HCT116 (cell line): ENCODE measurements around the gene SLC4A5. TPM values are rescaled to one million over a fixed set of nuclear protein-coding genes. Genes with fewer than 3 reads are reported as not detected.

Source experiments
- ATAC-seq: fragments of 200-7000 bp; cut with Tn5 transposase; 2 replicates; pipeline ENCODE4 v1.9.1; 2020; ENCODE audit warnings: mild to moderate bottlenecking, moderate library complexity
- BruUV-seq: library from RNA; stranded (reverse); fragments of 400-500 nt; replicated peaks from 2 replicates; lab custom pipeline; 2021; lab: Mats Ljungman, UMichigan
- CTCF ChIA-PET: fragments of 300-600 bp; sonication (Branson Sonifier 250); formaldehyde crosslinking; loops from one replicate; lab custom pipeline; 2021; ENCODE audit warnings: antibody characterized with exemption; lab: Charles Lee
- POLR2A ChIA-PET: fragments of 300-600, 350-600 bp; sonication (Branson Sonifier 250); formaldehyde crosslinking; loops from one replicate; lab custom pipeline; 2021; ENCODE audit warnings: antibody characterized with exemption; lab: Charles Lee
- RAD21 ChIA-PET, 2 experiments: fragments of 300-600 bp; sonication (Branson Sonifier 250); formaldehyde crosslinking; loops; one replicate each; lab custom pipeline; 2023; ENCODE audit warnings: low total read pairs in 2 of 2; ENCODE audit not compliant: uncharacterized antibody in 2 of 2, unreplicated experiment in 2 of 2, low non-redundant PET in 1 of 2; lab: Charles Lee
- DNase-seq: peaks from one replicate; pipeline ENCODE4 v3.0.0-alpha.2; 2010; ENCODE audit warnings: low read depth, low spot score
- H2AFZ ChIP-seq: fragments of 200-600 bp; shearing (Covaris generic), sonication (generic); 2 replicates; pipeline ENCODE4 v1.6.1; 2017; ENCODE audit warnings: low read depth, mixed run types, mixed read lengths, antibody characterized with exemption, low read length; ENCODE audit not compliant: poor library complexity, severe bottlenecking
- H3K27ac ChIP-seq: 2 replicates; pipeline ENCODE4 v1.5.1; 2012; ENCODE audit warnings: low read depth, low read length
- H3K27me3 ChIP-seq: fragments of 200-600 bp; sonication (generic); 2 replicates; pipeline ENCODE4 v1.6.1; 2016; ENCODE audit warnings: mixed run types, low read length, mixed read lengths; ENCODE audit not compliant: insufficient read depth
- H3K36me3 ChIP-seq, 2 experiments: fragments of 200-500 bp in 1 of 2; fragments of 200-600 bp in 1 of 2; sonication (Bioruptor generic) in 1 of 2; sonication (generic) in 1 of 2; 2 replicates each; pipeline versions ENCODE4 v1.5.1 to v1.6.1; 2014 to 2016; ENCODE audit warnings: low read length in 2 of 2, inconsistent platforms in 1 of 2, mixed read lengths in 1 of 2, mixed run types in 1 of 2; ENCODE audit not compliant: insufficient read depth in 2 of 2, control insufficient read depth in 1 of 2
- H3K4me1 ChIP-seq, 2 experiments: fragments of 200-600 bp in 1 of 2; sonication (generic) in 1 of 2; 2 replicates each; pipeline versions ENCODE4 v1.5.1 to v1.6.1; 2012 to 2017; ENCODE audit warnings: low read length in 2 of 2, inconsistent platforms in 1 of 2, mild to moderate bottlenecking in 1 of 2, mixed read lengths in 1 of 2, mixed run types in 1 of 2, moderate library complexity in 1 of 2; ENCODE audit not compliant: insufficient read depth in 2 of 2, control insufficient read depth in 1 of 2
- H3K4me2 ChIP-seq: fragments of 200-600 bp; sonication (generic); 2 replicates; pipeline ENCODE4 v1.6.1; 2017; ENCODE audit warnings: mixed run types, low read length, mixed read lengths
- H3K4me3 ChIP-seq, 2 experiments: fragments of 200-600 bp in 1 of 2; sonication (generic) in 1 of 2; replicated peaks in 1 of 2; 2 replicates each; pipeline ENCODE4 v1.5.1; 2011 to 2016; ENCODE audit warnings: low read length in 2 of 2, control low read depth in 1 of 2, low read depth in 1 of 2, mild to moderate bottlenecking in 1 of 2, mixed read lengths in 1 of 2, mixed run types in 1 of 2
- H3K79me2 ChIP-seq: fragments of 200-600 bp; sonication (generic); 2 replicates; pipeline ENCODE4 v1.6.1; 2017; ENCODE audit warnings: mild to moderate bottlenecking, mixed run types, low read length, moderate library complexity, mixed read lengths; ENCODE audit not compliant: insufficient read depth
- H3K9ac ChIP-seq: fragments of 200-600 bp; sonication (generic); 2 replicates; pipeline ENCODE4 v1.6.1; 2016; ENCODE audit warnings: low read length, mixed read lengths
- H3K9me2 ChIP-seq: fragments of 200-600 bp; sonication (generic), shearing (Covaris generic); 2 replicates; pipeline ENCODE4 v1.6.1; 2017; ENCODE audit warnings: mixed run types, mild to moderate bottlenecking, moderate library complexity; ENCODE audit not compliant: insufficient read depth
- H3K9me3 ChIP-seq, 2 experiments: fragments of 200-500 bp in 1 of 2; fragments of 200-600 bp in 1 of 2; sonication (Bioruptor generic) in 1 of 2; sonication (generic) in 1 of 2; 2 replicates each; pipeline ENCODE4 v1.6.1; 2014 to 2017; ENCODE audit warnings: low read length in 2 of 2, mixed read lengths in 2 of 2, inconsistent platforms in 1 of 2, low read depth in 1 of 2, mild to moderate bottlenecking in 1 of 2, mixed run types in 1 of 2, moderate library complexity in 1 of 2; ENCODE audit not compliant: control insufficient read depth in 1 of 2, insufficient read depth in 1 of 2
- H4K20me1 ChIP-seq: fragments of 200-600 bp; sonication (generic), shearing (Covaris generic); 2 replicates; pipeline ENCODE4 v1.6.1; 2017; ENCODE audit warnings: mixed run types, mild to moderate bottlenecking, moderate library complexity; ENCODE audit not compliant: insufficient read depth
- ATF3 ChIP-seq: IDR thresholded peaks from 2 replicates; pipeline ENCODE4 v1.6.1; 2012
- CEBPB ChIP-seq: IDR thresholded peaks from 2 replicates; pipeline ENCODE4 v1.6.1; 2012; ENCODE audit warnings: low read depth
- EGR1 ChIP-seq: IDR thresholded peaks from 2 replicates; pipeline ENCODE4 v1.6.1; 2012; ENCODE audit warnings: low read depth
- EZH2phosphoT487 ChIP-seq: fragments of 200-600 bp; IDR thresholded peaks from 2 replicates; pipeline ENCODE4 v1.6.1; 2018; ENCODE audit warnings: antibody characterized with exemption, borderline replicate concordance
- POLR2A ChIP-seq: IDR thresholded peaks from 2 replicates; pipeline ENCODE4 v1.7.0; 2011; ENCODE audit warnings: borderline replicate concordance; ENCODE audit not compliant: insufficient read depth, insufficient read length; ENCODE audit errors: extremely low read depth
- RAD21 ChIP-seq: IDR thresholded peaks from 2 replicates; pipeline ENCODE4 v1.6.1; 2012; ENCODE audit warnings: low read depth, mild to moderate bottlenecking
- REST ChIP-seq: IDR thresholded peaks from 2 replicates; pipeline ENCODE4 v1.6.1; 2012; ENCODE audit warnings: low read depth
- SP1 ChIP-seq: IDR thresholded peaks from 2 replicates; pipeline ENCODE4 v1.6.1; 2012; ENCODE audit warnings: low read depth
- SRF ChIP-seq: IDR thresholded peaks from 2 replicates; pipeline ENCODE4 v1.6.1; 2012; ENCODE audit warnings: low read depth
- ZBTB33 ChIP-seq: IDR thresholded peaks from 2 replicates; pipeline ENCODE4 v1.6.1; 2011; ENCODE audit warnings: mild to moderate bottlenecking, low read length, moderate library complexity; ENCODE audit not compliant: insufficient replicate concordance; ENCODE audit errors: extremely low read depth
- ZNF274 ChIP-seq: fragments of 200-500 bp; sonication (Bioruptor generic); IDR thresholded peaks from 2 replicates; pipeline ENCODE4 v1.6.1; 2014; ENCODE audit warnings: mild to moderate bottlenecking, low read depth, low read length, inconsistent platforms
- intact Hi-C: fragments of 100-400 bp; cut with micrococcal nuclease; formaldehyde crosslinking; loops from 2 replicates; pipeline ENCODE4 v1.10.0; 2022
- total RNA-seq: library from RNA; stranded (reverse); gene quantifications from one replicate; pipeline ENCODE4 v1.2.1, GENCODE V29; 2021; ENCODE audit not compliant: unreplicated experiment

SLC4A5 gene
- total RNA-seq, 1 experiment from 2014 or later: 0.91 TPM

GRCh38 chr2:74347742-74348141 lies 4.5 kb upstream of the SLC4A5 start:
- CTCF ChIA-PET: interaction anchor here (1.1 kb wide), 1 partner anchor 12 kb away, joined by 3 read pairs; no protein-coding TSS in a partner anchor
- RAD21 ChIA-PET: no interaction called here
- H3K4me1 ChIP-seq: no peaks in the 10 kb centered on the region
- no peaks in the 10 kb centered on the region for H3K9me3 ChIP-seq
- H3K9me2 ChIP-seq: no peaks in the 10 kb centered on the region
- POLR2A ChIA-PET: no interaction called here
- intact Hi-C loops: no loop called here
- no peak for ATAC-seq
- H3K4me2 ChIP-seq: no peak overlapping the region
- no peak overlapping the region for H3K9ac ChIP-seq
- no peak overlapping the region for H3K4me3 ChIP-seq
- BruUV-seq: no TSS peak
- no peaks in the 10 kb centered on the region for H4K20me1 ChIP-seq
- H3K27me3 ChIP-seq: no peaks in the 10 kb centered on the region
- H2AFZ ChIP-seq: no peak overlapping the region
- no peak overlapping the region for H3K27ac ChIP-seq
- no peaks in the 10 kb centered on the region for H3K36me3 ChIP-seq
- no peak for TF ChIP-seq ZNF274
- no peak for TF ChIP-seq REST
- no peak for TF ChIP-seq RAD21
- no peak for TF ChIP-seq EZH2phosphoT487
- TF ChIP-seq ZBTB33: no peak
- TF ChIP-seq SRF: no peak
- no peak for TF ChIP-seq CEBPB
- TF ChIP-seq POLR2A: no peak
- TF ChIP-seq SP1: no peak
- TF ChIP-seq EGR1: no peak
- TF ChIP-seq ATF3: no peak
- H3K79me2 ChIP-seq: no peaks in the 10 kb centered on the region
- no peak for DNase-seq
